Measurements from ENCODE around the gene SRD5A3. TPM values are rescaled to one million over a fixed set of nuclear protein-coding genes. Genes with fewer than 3 reads are reported as not detected.

The SRD5A3 gene
- total RNA-seq, 1 experiment from 2014 or later: 17.0 TPM

- intact Hi-C loops (cut with micrococcal nuclease; ENCODE audit: unreplicated experiment): no loop called here
- DNase-seq (ENCODE audit: low read depth, low spot score): no peak
Measured at GRCh38 chr4:55382488-55383003, 36.5 kb downstream of the SRD5A3 start.

DNA sequence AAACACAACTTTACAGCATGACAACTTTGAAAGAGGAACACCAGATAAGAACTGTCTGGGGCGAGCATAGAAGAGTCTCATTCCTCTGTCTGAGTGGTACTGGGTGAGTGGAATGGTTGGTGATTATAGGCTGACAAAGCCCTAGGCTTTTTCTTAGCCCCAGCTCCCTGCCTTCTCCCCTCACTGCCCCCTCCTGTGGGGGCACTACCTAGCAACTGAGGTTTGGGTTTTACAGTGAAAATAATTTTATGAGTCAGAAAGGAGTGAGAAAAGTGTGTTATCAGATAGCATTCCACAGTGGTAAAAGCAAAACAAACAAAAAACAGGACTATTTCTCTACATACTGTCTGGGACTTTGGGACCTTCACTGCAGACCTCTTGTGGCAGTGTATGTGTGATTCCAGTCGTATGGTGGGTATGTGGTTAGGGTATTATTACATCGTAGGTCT lies 39.2 kb downstream of the SRD5A3 start:
- Histone ChIP-seq H3K27ac (ENCODE audit: low read length) (no peak overlapping the region), H3K4me3 (ENCODE audit: low read depth in 2 of 2, low read length in 2 of 2) (no peak overlapping the region), H3K27me3 (ENCODE audit: control insufficient read depth, insufficient read depth, low read length) (no peaks in the 10 kb centered on the region), H3K36me3 (ENCODE audit: control insufficient read depth, insufficient read depth, low read length) (no peaks in the 10 kb centered on the region), H3K4me1 (ENCODE audit: control insufficient read depth, insufficient read depth, low read length) (peaks cover 5% of the 10 kb centered on the region; the same call in 1 of the 2 replicates), H3K9me3 (ENCODE audit: control insufficient read depth, insufficient read depth, low read depth, low read length) (no peaks in the 10 kb centered on the region)
- CTCF ChIA-PET: no interaction called here
- ATAC-seq (peak; percentile 51; the same call in 1 of the 2 replicates), DNase-seq (ENCODE audit: low read depth, low spot score) (no peak)
- intact Hi-C loops (cut with micrococcal nuclease; ENCODE audit: unreplicated experiment): no loop called here
- no peak for TF ChIP-seq CTCF (IDR thresholded peaks at IDR 0.05)
- TF ChIP-seq TCF7L2 (IDR thresholded peaks at IDR 0.05; ENCODE audit: low read depth, low read length): no peak
- TF ChIP-seq POLR2AphosphoS5 (IDR thresholded peaks at IDR 0.05; ENCODE audit: low read depth, low read length): no peak
- TF ChIP-seq, protein P1, sequence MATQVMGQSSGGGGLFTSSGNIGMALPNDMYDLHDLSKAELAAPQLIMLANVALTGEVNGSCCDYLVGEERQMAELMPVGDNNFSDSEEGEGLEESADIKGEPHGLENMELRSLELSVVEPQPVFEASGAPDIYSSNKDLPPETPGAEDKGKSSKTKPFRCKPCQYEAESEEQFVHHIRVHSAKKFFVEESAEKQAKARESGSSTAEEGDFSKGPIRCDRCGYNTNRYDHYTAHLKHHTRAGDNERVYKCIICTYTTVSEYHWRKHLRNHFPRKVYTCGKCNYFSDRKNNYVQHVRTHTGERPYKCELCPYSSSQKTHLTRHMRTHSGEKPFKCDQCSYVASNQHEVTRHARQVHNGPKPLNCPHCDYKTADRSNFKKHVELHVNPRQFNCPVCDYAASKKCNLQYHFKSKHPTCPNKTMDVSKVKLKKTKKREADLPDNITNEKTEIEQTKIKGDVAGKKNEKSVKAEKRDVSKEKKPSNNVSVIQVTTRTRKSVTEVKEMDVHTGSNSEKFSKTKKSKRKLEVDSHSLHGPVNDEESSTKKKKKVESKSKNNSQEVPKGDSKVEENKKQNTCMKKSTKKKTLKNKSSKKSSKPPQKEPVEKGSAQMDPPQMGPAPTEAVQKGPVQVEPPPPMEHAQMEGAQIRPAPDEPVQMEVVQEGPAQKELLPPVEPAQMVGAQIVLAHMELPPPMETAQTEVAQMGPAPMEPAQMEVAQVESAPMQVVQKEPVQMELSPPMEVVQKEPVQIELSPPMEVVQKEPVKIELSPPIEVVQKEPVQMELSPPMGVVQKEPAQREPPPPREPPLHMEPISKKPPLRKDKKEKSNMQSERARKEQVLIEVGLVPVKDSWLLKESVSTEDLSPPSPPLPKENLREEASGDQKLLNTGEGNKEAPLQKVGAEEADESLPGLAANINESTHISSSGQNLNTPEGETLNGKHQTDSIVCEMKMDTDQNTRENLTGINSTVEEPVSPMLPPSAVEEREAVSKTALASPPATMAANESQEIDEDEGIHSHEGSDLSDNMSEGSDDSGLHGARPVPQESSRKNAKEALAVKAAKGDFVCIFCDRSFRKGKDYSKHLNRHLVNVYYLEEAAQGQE (IDR thresholded peaks at IDR 0.05; ENCODE audit: insufficient read depth in 1 of 2, low read depth in 2 of 2, low read length in 1 of 2): no peak
- no peak for TF ChIP-seq SIN3A (IDR thresholded peaks at IDR 0.05; ENCODE audit: borderline replicate concordance, insufficient read depth, low read depth, low read length)
- in situ Hi-C loops (cut with HindIII; ENCODE audit: low pct_unique_long_range_greater_than_20kb, low sequenced_read_pairs): no loop called here
- POLR2A ChIA-PET: no interaction called here
- no TSS peak for BruUV-seq (replicated peaks)

More at GRCh38 chr4:55382488-55383003, 36.5 kb downstream of the SRD5A3 start:
- no TSS peak for BruUV-seq (replicated peaks)
- ChIA-PET POLR2A (no interaction called here), CTCF (no interaction called here)
- Histone ChIP-seq H3K4me3 (ENCODE audit: low read depth in 2 of 2, low read length in 2 of 2) (no peak overlapping the region), H3K27ac (ENCODE audit: low read length) (no peak overlapping the region), H3K9me3 (ENCODE audit: control insufficient read depth, insufficient read depth, low read depth, low read length) (no peaks in the 10 kb centered on the region), H3K4me1 (ENCODE audit: control insufficient read depth, insufficient read depth, low read length) (peaks cover 17% of the 10 kb centered on the region), H3K27me3 (ENCODE audit: control insufficient read depth, insufficient read depth, low read length) (no peaks in the 10 kb centered on the region), H3K36me3 (ENCODE audit: control insufficient read depth, insufficient read depth, low read length) (no peaks in the 10 kb centered on the region)
- TF ChIP-seq CTCF (IDR thresholded peaks at IDR 0.05) (no peak), SIN3A (IDR thresholded peaks at IDR 0.05; ENCODE audit: borderline replicate concordance, insufficient read depth, low read depth, low read length) (no peak), POLR2AphosphoS5 (IDR thresholded peaks at IDR 0.05; ENCODE audit: low read depth, low read length) (no peak), TCF7L2 (IDR thresholded peaks at IDR 0.05; ENCODE audit: low read depth, low read length) (no peak)
- TF ChIP-seq, protein P1 (IDR thresholded peaks at IDR 0.05; ENCODE audit: insufficient read depth in 1 of 2, low read depth in 2 of 2, low read length in 1 of 2): no peak
- ATAC-seq: no peak
- in situ Hi-C loops (cut with HindIII; ENCODE audit: low pct_unique_long_range_greater_than_20kb, low sequenced_read_pairs): no loop called here
